NCI-H774 (cell line): ENCODE data around the gene YWHAG.
"Not testable (repeated sequence)": the region's sequence is repeated elsewhere in the genome, so short reads cannot be mapped to it uniquely, and the experiment has no call there.

ENCODE experiments used
- DNase-seq: peaks from one replicate; lab custom pipeline; 2025; lab: John Stamatoyannopoulos, UW

YWHAG gene

GRCh38 chr7:76358481-76359110 lies at the start of gene YWHAG:
Gene YWHAG, minus strand, starts transcription at chr7:76358991. Its CDS starts 183 bp downstream, at chr7:76358808.
- DNase-seq, result peak; percentile 78

- no peak for DNase-seq
Measured at GRCh38 chr7:76408121-76408560, 49.4 kb upstream of the YWHAG start.

DNA sequence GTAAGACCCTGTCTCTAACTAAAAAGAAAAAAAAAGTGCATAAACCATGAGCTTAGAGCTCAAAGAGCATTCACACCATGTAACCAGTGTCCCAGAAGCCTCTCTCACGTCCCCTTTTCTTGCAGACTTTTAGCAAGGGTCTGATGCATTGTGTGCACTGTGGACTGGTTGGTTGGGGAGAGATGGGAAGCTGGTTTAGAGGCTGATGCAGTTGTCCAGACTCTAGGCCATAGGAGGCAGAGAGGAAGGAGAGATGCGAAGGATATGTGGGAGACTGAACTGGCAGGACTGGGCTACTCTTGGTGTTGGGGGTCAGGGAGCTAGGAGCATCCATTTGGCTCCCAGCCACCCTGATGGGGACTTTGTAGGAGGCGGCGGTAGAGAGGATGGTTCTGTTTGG lies 48.9 kb upstream of the YWHAG start:
- no peak for DNase-seq

DNA sequence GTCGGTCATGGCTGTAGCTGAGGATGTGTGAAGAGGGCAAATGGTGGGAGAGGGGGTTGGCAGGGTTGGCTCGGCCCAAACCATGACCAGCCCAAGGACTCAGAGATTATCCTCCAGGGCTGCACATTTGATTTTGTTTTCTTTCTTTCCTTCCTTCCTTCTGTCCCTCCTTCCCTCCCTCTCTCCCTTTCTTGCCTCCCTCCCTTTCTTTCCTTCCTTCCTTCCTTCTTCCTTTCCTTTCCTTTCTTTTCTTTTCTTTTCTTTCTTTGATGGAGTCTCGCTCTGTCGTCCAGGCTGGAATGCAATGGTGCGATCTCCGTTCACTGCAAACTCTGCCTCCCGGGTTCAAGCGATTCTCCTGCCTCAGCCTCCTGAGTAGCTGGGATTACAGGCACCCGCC lies 46.9 kb upstream of the YWHAG start:
- DNase-seq, result no peak

DNA sequence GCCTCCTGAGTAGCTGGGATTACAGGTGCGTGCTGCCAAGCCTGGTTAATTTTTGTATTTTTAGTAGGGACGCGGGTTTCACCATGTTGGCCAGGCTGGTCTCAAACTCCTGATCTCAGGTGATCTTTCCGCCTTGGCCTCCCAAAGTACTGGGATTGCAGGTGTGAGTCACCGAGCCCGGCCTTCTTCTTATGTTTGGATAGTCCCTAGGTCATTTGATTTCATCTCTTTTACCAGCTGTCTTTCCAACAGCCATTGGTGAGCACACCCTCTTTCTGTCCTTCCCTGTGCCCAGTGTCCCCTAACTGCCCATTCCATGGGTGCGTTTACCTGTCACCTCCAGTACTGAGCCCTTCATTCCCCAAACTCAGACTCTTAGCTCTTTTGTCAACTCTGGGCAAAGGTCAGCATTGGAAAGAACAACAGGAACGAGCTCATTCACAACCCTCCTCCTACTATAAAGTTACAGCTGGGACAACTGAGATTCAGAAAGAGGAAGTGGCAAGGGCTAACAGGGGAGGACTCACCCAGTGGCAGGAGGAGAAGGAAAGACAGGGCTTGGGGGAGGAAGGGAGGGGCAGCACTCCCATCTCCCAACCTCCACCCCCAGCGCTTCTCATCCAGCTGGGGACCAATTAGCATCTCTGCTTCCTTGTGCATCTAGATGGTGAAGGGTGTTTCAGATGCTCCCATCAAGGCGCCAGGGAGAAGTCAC lies 45.1 kb upstream of the YWHAG start:
- no peak for DNase-seq

GRCh38 chr7:76403097-76403496 lies 44.3 kb upstream of the YWHAG start:
- DNase-seq, result not testable (repeated sequence)

- no peak for DNase-seq
Measured at GRCh38 chr7:76400248-76400647, 41.5 kb upstream of the YWHAG start.

- peak; percentile 70 for DNase-seq
Measured at GRCh38 chr7:76397409-76398183, 38.8 kb upstream of the YWHAG start.

- DNase-seq, result no peak
Measured at GRCh38 chr7:76396864-76397263, 38.1 kb upstream of the YWHAG start.

DNA sequence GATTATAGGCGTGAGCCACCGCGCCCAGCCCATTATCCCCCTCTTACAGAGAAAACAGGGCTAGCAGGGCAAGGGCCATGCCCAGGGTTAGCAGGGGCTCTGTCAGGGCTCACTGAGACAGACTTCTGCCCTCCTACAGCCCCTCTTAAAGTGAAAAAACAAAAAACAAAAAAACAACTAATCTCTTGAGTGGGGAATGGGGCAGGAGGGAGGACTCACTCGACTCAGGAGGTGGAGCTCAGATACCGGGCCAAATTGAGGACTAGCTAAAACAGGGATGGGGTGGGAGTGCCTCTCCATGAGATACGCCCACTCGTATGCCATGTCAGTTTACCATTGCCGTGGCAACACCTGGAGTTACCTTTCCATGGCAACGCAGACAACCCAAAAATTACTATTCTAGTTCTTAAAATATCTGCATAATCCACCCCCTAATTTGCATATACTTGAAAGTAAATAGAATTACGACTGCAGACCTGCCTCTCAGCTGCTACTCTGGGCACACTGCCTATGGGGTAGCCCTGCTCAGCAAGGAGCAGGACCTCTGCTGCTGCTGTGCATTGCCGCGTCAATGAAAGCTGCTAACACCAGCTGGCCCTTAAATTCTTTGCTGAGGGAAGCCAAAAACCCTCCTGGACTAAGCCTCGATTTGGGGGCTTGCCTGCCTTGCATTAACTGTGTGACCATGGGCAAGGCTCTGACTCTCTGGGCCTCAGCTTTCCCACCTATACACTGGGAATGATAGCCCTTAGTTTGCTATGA lies 37.4 kb upstream of the YWHAG start:
- no peak for DNase-seq

- DNase-seq, result not testable (repeated sequence)
Measured at GRCh38 chr7:76395605-76395964, 36.8 kb upstream of the YWHAG start.

DNA sequence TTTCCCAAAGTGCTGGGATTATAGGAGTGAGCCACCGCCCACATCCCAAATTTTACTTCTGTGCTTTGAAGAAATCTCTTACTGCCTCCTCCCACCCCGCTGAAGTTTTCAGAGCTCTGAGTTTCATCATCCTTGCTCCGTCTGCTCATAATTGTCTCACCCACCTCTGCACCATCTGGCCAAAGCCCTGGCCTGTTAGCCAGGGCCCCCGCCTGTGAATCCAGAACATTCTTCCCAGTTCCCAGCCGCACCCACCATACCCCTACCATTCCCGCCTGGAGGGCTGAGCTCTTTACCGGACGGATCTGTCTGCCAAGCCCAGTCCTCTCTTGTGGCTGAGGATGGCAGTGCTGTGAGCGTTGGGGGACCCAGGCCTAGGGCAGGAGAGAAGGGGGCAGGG lies 36.2 kb upstream of the YWHAG start:
- DNase-seq, result no peak

DNA sequence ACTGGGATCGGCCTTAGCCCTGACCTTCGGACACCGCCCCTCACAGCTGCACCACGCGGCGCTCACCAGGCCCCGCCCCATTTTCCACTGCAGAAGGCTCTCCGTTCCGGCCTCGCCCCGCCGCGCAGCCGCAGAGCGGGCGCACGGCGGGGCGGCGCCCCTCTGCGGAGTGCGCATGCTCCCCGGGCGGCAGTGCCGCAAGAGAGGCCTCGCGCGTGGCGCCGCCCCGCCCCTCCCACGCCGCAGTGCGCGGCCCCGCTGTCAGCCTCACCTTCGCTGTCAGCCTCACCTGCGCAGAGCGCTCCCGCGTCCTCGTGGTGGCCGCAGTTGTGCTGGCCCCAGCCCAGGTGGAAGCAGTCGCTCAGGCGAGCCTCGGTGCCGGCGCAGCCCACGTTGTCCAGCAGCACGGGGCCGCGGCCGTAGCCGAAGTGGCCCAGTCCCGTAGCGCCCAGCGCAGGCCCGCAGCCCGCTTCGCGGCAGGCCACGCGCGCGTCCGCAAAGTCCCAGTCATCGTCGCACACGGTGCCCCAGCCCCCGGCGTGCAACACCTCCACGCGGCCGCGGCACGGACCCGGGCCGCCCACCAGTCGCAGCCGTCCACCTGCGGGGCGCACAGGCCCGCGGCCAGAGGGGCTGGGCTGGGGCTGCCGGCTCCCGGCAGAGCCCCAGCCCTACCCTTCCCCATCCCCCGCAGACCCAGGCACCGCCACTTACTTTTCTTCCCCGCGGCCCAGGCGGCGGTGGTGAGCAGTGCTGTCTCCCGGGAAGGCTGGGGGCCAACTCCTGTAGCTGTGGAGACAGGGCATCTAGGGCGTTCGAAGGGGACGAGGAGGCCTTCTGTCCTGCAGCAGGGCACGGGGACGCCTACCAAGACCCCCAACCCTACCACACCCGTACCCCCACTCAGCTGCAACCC lies 34.6 kb upstream of the YWHAG start:
- peak; percentile 91 for DNase-seq

DNA sequence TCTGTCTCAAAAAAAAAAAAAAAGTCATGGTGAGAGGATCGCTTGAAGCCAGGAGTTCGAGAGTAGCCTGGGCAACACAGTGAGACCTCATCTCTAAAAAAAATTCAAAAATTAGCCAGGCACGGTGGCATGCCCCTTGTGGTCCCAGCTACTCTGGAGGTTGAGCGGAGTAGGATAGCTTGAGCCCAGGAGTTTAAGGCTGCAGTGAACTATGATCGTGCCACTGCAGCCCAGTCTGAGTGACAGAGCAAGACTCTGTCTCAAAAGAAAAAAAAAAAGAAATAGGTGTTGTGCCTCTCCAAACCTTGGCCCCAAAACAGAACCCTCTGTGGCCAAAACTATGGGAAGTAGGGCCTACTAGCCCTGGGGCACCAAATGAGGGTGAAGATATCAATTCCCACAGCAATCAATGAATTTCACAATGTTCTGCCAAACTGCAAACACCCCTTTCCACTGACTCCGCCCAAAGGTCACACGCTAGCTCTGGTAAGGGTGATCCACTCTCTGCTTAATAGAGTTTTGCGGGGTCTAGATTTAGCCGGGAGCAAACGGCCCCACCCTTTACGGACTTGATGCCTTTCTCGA lies 33.8 kb upstream of the YWHAG start:
- DNase-seq, result no peak

DNA sequence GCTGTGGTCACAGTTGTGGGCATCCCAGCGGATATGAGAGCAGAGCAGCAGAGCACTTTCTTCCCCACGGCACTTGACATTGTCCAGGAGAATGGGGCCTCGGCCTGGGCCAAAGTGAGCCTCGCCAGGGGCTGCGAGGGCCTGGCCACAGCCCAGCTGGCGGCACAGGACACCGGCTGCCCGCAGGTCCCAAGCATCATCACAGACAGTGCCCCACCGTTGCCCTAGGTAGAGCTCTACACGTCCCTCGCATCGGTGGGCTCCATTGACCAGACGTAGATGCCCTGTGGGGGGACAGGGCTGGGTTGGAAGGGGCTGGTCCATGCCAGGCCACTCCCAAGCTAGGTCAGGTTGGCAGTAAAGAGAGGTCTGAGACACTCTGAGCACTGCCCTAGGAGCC lies 31.3 kb upstream of the YWHAG start:
- DNase-seq, result no peak

- not testable (repeated sequence) for DNase-seq
Measured at GRCh38 chr7:76387789-76388188, 29.0 kb upstream of the YWHAG start.

DNA sequence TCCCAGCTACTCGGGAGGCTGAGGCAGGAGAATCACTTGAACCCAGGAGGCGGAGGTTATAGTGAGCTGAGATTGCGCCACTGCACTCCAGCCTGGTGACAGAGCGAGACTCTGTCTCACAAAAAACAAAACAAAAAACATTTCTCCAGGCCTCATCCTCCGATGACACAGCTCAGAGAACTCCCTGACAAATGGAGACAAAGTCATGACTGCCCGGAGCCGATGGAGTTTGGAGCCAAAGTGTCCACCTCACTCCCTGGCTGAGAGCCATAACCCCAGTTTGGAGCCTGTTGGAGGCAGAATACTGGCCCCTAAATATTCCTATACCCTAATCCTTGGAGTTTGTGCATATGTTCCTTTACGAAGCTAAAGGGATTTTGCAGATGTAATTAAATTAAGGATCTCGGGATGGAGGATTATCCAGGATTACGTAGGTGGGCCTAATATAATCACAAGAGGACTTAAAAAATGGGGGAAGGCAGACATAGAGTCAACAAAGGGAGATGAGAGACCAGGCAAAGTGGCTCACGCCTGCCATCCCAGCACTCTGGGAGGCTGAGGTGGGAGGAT lies 28.0 kb upstream of the YWHAG start:
- DNase-seq, result no peak

DNA sequence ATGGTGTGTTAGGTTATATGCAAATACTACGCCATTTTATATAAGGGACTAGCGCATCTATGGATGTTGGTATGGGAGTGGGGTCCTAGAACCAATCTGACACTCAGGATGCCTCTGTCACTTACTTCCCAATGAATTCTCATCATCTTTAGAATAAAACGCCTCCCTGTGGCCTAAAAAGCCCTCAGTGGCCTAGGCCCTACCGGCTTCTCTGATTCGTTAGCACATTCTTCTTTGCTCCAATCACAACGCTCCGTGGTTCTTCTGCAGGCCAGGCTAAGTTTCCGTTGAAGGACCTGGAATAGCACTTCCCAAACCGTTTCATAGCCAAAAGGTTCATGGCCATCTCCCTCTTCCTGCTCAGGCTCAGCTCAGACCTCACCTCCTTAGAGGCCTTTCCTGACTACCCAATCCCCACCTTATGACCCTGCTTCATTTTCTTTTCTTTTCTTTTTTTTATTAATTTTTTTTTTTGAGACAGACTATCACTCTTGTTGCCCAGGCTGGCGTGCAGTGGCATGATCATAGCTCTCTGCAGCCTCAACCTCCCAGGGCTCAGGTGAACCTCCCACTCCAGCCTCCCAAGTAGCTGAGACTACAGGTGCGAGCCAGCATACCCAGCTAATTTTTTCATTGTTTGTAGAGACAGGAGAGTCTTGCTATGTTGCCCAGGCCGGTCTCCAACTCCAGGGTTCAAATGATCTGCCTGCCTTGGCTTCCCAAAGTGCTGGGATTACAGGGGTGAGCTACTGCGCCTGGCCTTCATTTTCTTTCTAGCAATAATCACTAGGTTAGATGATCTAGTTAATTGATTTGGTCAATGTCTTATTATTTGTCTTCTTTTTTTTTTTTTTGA lies 24.5 kb upstream of the YWHAG start:
- DNase-seq, result no peak

DNA sequence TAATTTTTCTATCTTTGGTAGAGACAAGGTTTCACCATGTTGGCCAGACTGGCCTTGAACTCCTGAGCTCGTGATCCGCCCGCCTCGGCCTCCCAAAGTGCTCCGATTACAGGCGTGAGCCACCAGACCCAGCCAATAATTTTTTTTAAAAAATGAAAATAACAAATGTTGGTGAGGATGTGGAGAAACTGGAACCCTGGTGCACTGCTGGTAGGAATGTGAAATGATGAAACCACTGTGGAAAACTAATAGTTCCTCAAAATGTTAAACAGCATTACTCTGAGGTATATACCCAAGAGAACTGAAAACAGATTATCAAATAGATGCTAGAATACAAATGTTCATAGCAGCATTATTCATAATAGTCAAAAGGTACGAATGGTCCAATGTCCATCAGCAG lies 23.0 kb upstream of the YWHAG start:
- DNase-seq, result no peak

DNA sequence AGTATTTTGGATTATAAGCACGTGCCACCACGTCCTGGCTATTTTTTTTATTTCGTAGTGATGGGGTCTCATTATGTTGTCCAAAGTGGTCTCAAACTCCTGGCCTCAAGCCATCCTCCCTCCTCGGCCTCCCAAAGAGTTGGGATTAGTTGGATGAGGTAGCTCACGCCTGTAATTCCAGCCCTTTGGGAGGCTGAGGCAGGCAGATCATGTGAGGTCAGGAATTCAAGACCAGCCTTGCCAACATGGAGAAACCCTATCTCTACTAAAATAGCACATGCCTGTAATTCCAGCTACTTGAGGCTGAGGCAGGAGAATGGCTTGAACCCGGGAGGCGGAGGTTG lies 21.8 kb upstream of the YWHAG start:
- DNase-seq, result no peak
